DOHH2 (cell line): ENCODE measurements around the gene PRKCE.

Experiments
- CTCF ChIP-seq: fragments of 200-600 bp; sonication (generic); IDR thresholded peaks from one replicate; pipeline ENCODE4 v1.5.1; 2014; ENCODE audit warnings: antibody characterized with exemption, mild to moderate bottlenecking, low read depth, low read length; ENCODE audit not compliant: poor library complexity, severe bottlenecking
- EZH2phosphoT487 ChIP-seq: fragments of 200-600 bp; sonication (generic); IDR thresholded peaks from 2 replicates; pipeline ENCODE4 v1.6.1; 2017; ENCODE audit warnings: borderline replicate concordance, mild to moderate bottlenecking, antibody characterized with exemption, low read length, moderate library complexity, mixed read lengths

- no peak for TF ChIP-seq CTCF
- TF ChIP-seq EZH2phosphoT487 = no peak
Measured at GRCh38 chr2:46175419-46175818, 523.9 kb downstream of the PRKCE start.
